Cardiac fibroblast (primary cell): ENCODE results near the gene LHFPL3.
"Not testable (repeated sequence)": the region's sequence is repeated elsewhere in the genome, so short reads cannot be mapped to it uniquely, and the experiment has no call there.

Experiments
- DNase-seq, 2 donors: peaks; one replicate each; pipeline versions ENCODE4 v3.0.0 to v3.0.0-alpha.2; 2010; ENCODE audit warnings: low read depth in 2 of 2
- H3K4me3 ChIP-seq, 2 donors: replicated peaks in 1 of 2; 1 replicate in 1 of 2; 2 replicates in 1 of 2; pipeline ENCODE4 v1.5.1; 2011; ENCODE audit warnings: low read depth in 2 of 2, low read length in 2 of 2, mild to moderate bottlenecking in 2 of 2, moderate library complexity in 1 of 2
- CTCF ChIP-seq: IDR thresholded peaks from one replicate; pipeline ENCODE4 v1.5.1; 2011; ENCODE audit warnings: low read depth, mild to moderate bottlenecking, low read length, inconsistent platforms

Gene LHFPL3

GRCh38 chr7:104679085-104679484, 350.7 kb downstream of the LHFPL3 start:
- TF ChIP-seq CTCF, result no peak
- no peak for DNase-seq
- no peak overlapping the region for H3K4me3 ChIP-seq

GRCh38 chr7:104686286-104686685, 357.9 kb downstream of the LHFPL3 start:
- DNase-seq, result no peak
- no peak overlapping the region for H3K4me3 ChIP-seq
- TF ChIP-seq CTCF, result no peak

GRCh38 chr7:104694710-104695109, 366.3 kb downstream of the LHFPL3 start:
- no peak for DNase-seq
- no peak overlapping the region for H3K4me3 ChIP-seq
- TF ChIP-seq CTCF, result no peak

GRCh38 chr7:104695563-104695962, 367.2 kb downstream of the LHFPL3 start:
- TF ChIP-seq CTCF, result no peak
- H3K4me3 ChIP-seq, result no peak overlapping the region
- DNase-seq, result no peak

- DNase-seq, result no peak
- no peak for TF ChIP-seq CTCF
Measured at GRCh38 chr7:104700336-104700735, 371.9 kb downstream of the LHFPL3 start.

GRCh38 chr7:104721027-104721426, 392.6 kb downstream of the LHFPL3 start:
- DNase-seq, H3K4me3 ChIP-seq: not testable (repeated sequence)

More at GRCh38 chr7:104700336-104700735, 371.9 kb downstream of the LHFPL3 start:
- no peak overlapping the region for H3K4me3 ChIP-seq

- no peak overlapping the region for H3K4me3 ChIP-seq
- DNase-seq, result no peak
- TF ChIP-seq CTCF, result no peak
Measured at GRCh38 chr7:104723001-104723400, 394.6 kb downstream of the LHFPL3 start.
